UCSD-AML1 (cell line): ENCODE measurements around the gene PLA2G2D.

ENCODE experiments used
- DNase-seq: peaks from one replicate; lab custom pipeline; 2025; ENCODE audit not compliant: unreplicated experiment; lab: John Stamatoyannopoulos, UW

PLA2G2D gene

DNA sequence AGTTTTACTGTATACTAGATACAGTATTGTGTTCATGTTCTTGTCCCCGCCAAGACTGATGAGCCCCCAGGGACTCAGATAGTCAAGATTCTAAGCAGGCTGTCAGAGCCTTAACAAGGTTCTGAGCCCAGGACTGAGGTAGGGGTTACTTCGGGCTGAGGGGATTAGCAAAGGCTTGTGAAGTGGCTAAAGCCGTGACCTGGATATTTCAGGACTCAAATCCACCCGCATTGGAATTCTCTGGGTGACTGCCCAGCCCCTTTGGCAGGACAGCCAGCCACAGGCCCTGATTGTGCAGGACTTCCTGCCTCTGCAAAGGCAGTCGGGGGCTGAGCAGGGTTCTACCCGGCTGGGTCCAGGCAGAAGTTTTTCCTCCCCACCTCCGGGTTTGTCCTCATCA is 49.5 kb downstream of the PLA2G2D start, which contains the start of gene PLA2G5:
Gene PLA2G5 (plus strand): TSS at position 321 of the 400 bp plus-strand sequence. CDS start 14,637 bp downstream, outside the sequence.
- no peak for DNase-seq

DNA sequence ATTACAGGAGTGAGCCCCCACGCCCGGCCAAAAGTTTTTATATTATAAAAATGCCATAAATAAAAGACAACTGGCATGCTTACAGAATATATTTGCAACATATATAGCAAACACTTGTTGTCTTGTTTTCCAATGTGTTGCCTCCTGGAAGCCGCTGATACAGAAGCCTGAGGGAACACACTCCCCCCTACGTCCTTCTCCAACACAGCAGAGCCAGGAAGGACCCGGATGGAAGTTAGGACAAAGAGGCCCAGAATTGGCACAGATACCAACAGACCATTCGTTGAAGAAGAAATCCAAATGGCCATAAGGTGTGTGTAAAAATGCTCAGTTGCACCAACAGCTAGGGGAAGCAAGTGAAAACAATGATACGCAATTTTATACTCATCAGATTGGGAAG is 50.6 kb downstream of the PLA2G2D start:
- no peak for DNase-seq

DNA sequence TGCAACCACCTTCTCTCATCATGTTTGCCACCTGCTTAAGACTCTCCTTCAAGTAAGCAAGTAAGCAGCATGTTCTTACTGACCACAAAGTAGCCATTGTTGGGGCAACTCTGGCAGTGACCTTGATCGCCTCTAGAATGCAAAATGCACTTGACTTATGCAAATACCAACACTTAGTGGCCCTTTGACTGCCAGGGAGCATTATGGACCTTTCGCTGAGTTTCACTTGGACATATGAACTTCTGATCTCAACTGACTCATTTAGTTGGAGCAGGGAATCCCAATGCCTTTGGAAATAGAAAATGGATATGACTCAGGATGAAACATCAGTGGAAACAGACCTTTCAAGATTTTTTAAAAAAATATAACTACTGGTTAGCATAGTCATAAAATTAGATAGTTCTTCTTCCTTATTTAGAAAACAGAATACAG is 55.5 kb downstream of the PLA2G2D start:
- DNase-seq, result no peak
